B cell (primary cell): ENCODE results near the gene TBC1D2B. TPM values are rescaled to one million over a fixed set of nuclear protein-coding genes. Genes with fewer than 3 reads are reported as not detected.

Source experiments
- ATAC-seq: fragments of 200-7000 bp; cut with Tn5 transposase; one replicate; pipeline ENCODE4 v1.10.0; 2021; ENCODE audit warnings: low read depth, mild to moderate bottlenecking, moderate number of reproducible peaks, moderate library complexity
- CTCF ChIA-PET: fragments of 350-600 bp; sonication (Branson Sonifier 250); formaldehyde crosslinking; loops from one replicate; lab custom pipeline; 2021; ENCODE audit warnings: antibody characterized with exemption, inconsistent platforms; lab: Charles Lee
- POLR2A ChIA-PET: fragments of 350-600 bp; sonication (Branson Sonifier 250); formaldehyde crosslinking; loops from one replicate; lab custom pipeline; 2021; ENCODE audit warnings: antibody characterized with exemption; lab: Charles Lee
- DNase-seq: peaks from one replicate; pipeline ENCODE4 v3.0.0; 2013
- H2AFZ ChIP-seq: 2 replicates; pipeline ENCODE4 v1.6.1; 2012; ENCODE audit warnings: mild to moderate bottlenecking, low read depth, low read length; ENCODE audit not compliant: insufficient read depth, poor library complexity, severe bottlenecking
- H3K27ac ChIP-seq, 2 donors: 1 replicate in 1 of 2; 2 replicates in 1 of 2; pipeline ENCODE4 v1.5.1; 2012 to 2013; ENCODE audit warnings: low read length in 2 of 2, mild to moderate bottlenecking in 2 of 2, moderate library complexity in 1 of 2
- H3K27me3 ChIP-seq, 4 experiments: fragments of 200-600 bp in 1 of 4; sonication (generic) in 1 of 4; replicated peaks in 1 of 4; 1 replicate in 2 of 4; 2 replicates in 2 of 4; pipeline versions ENCODE4 v1.6.1 to v1.7.0; 2013 to 2016; ENCODE audit warnings: low read length in 3 of 4, mild to moderate bottlenecking in 2 of 4, mixed read lengths in 1 of 4, moderate library complexity in 1 of 4; ENCODE audit not compliant: insufficient read depth in 4 of 4, control insufficient read depth in 3 of 4; ENCODE audit errors: control extremely low read depth in 1 of 4
- H3K36me3 ChIP-seq, 2 experiments: replicated peaks in 1 of 2; 1 replicate in 1 of 2; 2 replicates in 1 of 2; pipeline versions ENCODE4 v1.6.1 to v1.7.1; 2013; ENCODE audit warnings: low read length in 1 of 2; ENCODE audit not compliant: insufficient read depth in 2 of 2, control insufficient read depth in 1 of 2; ENCODE audit errors: control extremely low read depth in 1 of 2, extremely low read depth in 1 of 2
- H3K4me1 ChIP-seq, 2 donors: fragments of 200-600 bp in 1 of 2; sonication (generic) in 1 of 2; 1 replicate in 1 of 2; 2 replicates in 1 of 2; pipeline versions ENCODE4 v1.5.1 to v1.6.1; 2013 to 2017; ENCODE audit warnings: low read length in 2 of 2; ENCODE audit not compliant: control insufficient read depth in 2 of 2, insufficient read depth in 2 of 2
- H3K4me2 ChIP-seq: replicated peaks from 2 replicates; pipeline ENCODE3; 2012; ENCODE audit warnings: mild to moderate bottlenecking, low read depth, low read length; ENCODE audit not compliant: poor library complexity, severe bottlenecking
- H3K4me3 ChIP-seq, 5 experiments: fragments of 200-600 bp in 1 of 5; sonication (generic) in 1 of 5; 1 replicate in 3 of 5; 2 replicates in 2 of 5; pipeline versions ENCODE4 v1.5.1 to v1.7.0; 2011 to 2016; ENCODE audit warnings: low read length in 4 of 5, mild to moderate bottlenecking in 4 of 5, low read depth in 2 of 5, control low read depth in 1 of 5, moderate library complexity in 1 of 5; ENCODE audit not compliant: insufficient read depth in 1 of 5; ENCODE audit errors: control extremely low read depth in 1 of 5, extremely low read depth in 1 of 5
- H3K79me2 ChIP-seq: fragments of 200-600 bp; sonication (generic); one replicate; pipeline ENCODE4 v1.6.0; 2016; ENCODE audit warnings: low read length; ENCODE audit not compliant: control insufficient read depth, insufficient read depth
- H3K9ac ChIP-seq: fragments of 200-600 bp; sonication (generic); 2 replicates; pipeline ENCODE4 v1.6.1; 2017; ENCODE audit warnings: mild to moderate bottlenecking, low read length, moderate library complexity
- H3K9me3 ChIP-seq, 3 donors: one replicate each; pipeline versions ENCODE4 v1.6.1 to v1.7.1; 2013; ENCODE audit warnings: low read length in 2 of 3; ENCODE audit not compliant: control insufficient read depth in 2 of 3, insufficient read depth in 1 of 3; ENCODE audit errors: control extremely low read depth in 1 of 3
- H4K20me1 ChIP-seq: 2 replicates; pipeline ENCODE4 v1.6.0; 2012; ENCODE audit warnings: mild to moderate bottlenecking, low read length; ENCODE audit not compliant: insufficient read depth, control insufficient read depth, poor library complexity, severe bottlenecking
- H3K27ac Mint-ChIP-seq: one replicate; pipeline ENCODE4 v1.8.0; 2021; ENCODE audit warnings: mixed read lengths
- H3K27me3 Mint-ChIP-seq: one replicate; pipeline ENCODE4 v1.8.0; 2021; ENCODE audit warnings: mixed read lengths
- H3K4me1 Mint-ChIP-seq: one replicate; pipeline ENCODE4 v1.8.0; 2021; ENCODE audit warnings: mixed read lengths
- H3K4me3 Mint-ChIP-seq: one replicate; pipeline ENCODE4 v1.8.0; 2021; ENCODE audit warnings: mixed read lengths
- H3K9me3 Mint-ChIP-seq: one replicate; pipeline ENCODE4 v1.8.0; 2022; ENCODE audit warnings: mixed read lengths; ENCODE audit not compliant: insufficient read depth
- CTCF ChIP-seq: fragments of 200-600 bp; IDR thresholded peaks from one replicate; pipeline ENCODE4 v1.8.0; 2022; ENCODE audit warnings: antibody characterized with exemption, mild to moderate bottlenecking
- EZH2 ChIP-seq: IDR thresholded peaks from 2 replicates; pipeline ENCODE4 v1.6.1; 2012; ENCODE audit warnings: borderline replicate concordance, low read depth, mild to moderate bottlenecking, moderate library complexity, low read length; ENCODE audit not compliant: insufficient read depth, poor library complexity, severe bottlenecking
- WGBS: methylation state at CpG from one replicate; pipeline ENCODE4 v1.1.5; 2013; ENCODE audit warnings: missing lambda C conversion rate; ENCODE audit not compliant: insufficient coverage; 5-methylcytosine and 5-hydroxymethylcytosine counted together
- intact Hi-C: fragments of 100-400 bp; cut with micrococcal nuclease; formaldehyde crosslinking; loops from one replicate; pipeline ENCODE4 v1.10.0; 2022
- polyA plus RNA-seq: library from polyadenylated mRNA; depleted of rRNA; stranded (reverse); fragments of >200 nt; gene quantifications from 2 replicates; pipeline ENCODE4 v1.2.3, GENCODE V29; 2012
- total RNA-seq, 2 donors: library from RNA; stranded (reverse); fragments of 120-200 nt in 1 of 2; gene quantifications; 1 replicate in 1 of 2; 2 replicates in 1 of 2; pipeline versions ENCODE4 v1.2.3 to v1.2.4, GENCODE V29; 2013 to 2022

Gene TBC1D2B
- total and polyA plus RNA-seq, 2 donors (not counting 1 experiment from before 2014, with no cell fraction given) = 8.5 to 26.1 TPM

- TF ChIP-seq CTCF (no peak), EZH2 (no peak)
- H3K36me3 ChIP-seq = no peaks in the 10 kb centered on the region
- H2AFZ ChIP-seq = no peak overlapping the region
- H4K20me1 ChIP-seq = peaks cover 8% of the 10 kb centered on the region
- intact Hi-C loops = loop anchor here (5.0 kb wide), 1 partner anchor 33 kb away; no protein-coding TSS in a partner anchor
- no peak overlapping the region for H3K27ac ChIP-seq
- 36% methylated on average over 3 of the region's 5 CpGs for WGBS
- peaks cover 61 to 70% of the 10 kb centered on the region in 2 donors for H3K4me1 ChIP-seq
- no peak overlapping the region for H3K27ac Mint-ChIP-seq
- H3K9ac ChIP-seq = no peak overlapping the region
- no peak for ATAC-seq
- no peak for DNase-seq
- peaks cover 0 to 8% (median 0%) of the 10 kb centered on the region in 4 experiments for H3K27me3 ChIP-seq
- H3K27me3 Mint-ChIP-seq = no peaks in the 10 kb centered on the region
- H3K9me3 ChIP-seq = no peaks in the 10 kb centered on the region
- H3K79me2 ChIP-seq = peaks cover 72% of the 10 kb centered on the region
- peak overlapping the region; percentile 52 for H3K4me3 Mint-ChIP-seq
- H3K4me1 Mint-ChIP-seq = peaks cover 12% of the 10 kb centered on the region
- no peak overlapping the region for H3K4me3 ChIP-seq
- no peaks in the 10 kb centered on the region for H3K9me3 Mint-ChIP-seq
- ChIA-PET CTCF (interaction anchor here (0.6 to 1.0 kb wide), 2 partner anchors 30 to 415 kb away, joined by 3 to 5 read pairs; no protein-coding TSS in a partner anchor), POLR2A (no interaction called here)
- peak overlapping the region; percentile 46 for H3K4me2 ChIP-seq
Observed at GRCh38 chr15:78065284-78065872, 12.1 kb downstream of the TBC1D2B start.

GRCh38 chr15:78064544-78064943 is 13.0 kb downstream of the TBC1D2B start:
- ATAC-seq (no peak), DNase-seq (no peak)
- no peak overlapping the region for H2AFZ ChIP-seq
- H3K4me2 ChIP-seq = no peak overlapping the region
- no peak overlapping the region for H3K27ac ChIP-seq
- no peak overlapping the region for H3K9ac ChIP-seq
- no peak overlapping the region for H3K4me3 ChIP-seq
- no peaks in the 10 kb centered on the region for H3K36me3 ChIP-seq
- ChIA-PET CTCF (no interaction called here), POLR2A (no interaction called here)
- peaks cover 0 to 8% (median 0%) of the 10 kb centered on the region in 4 experiments for H3K27me3 ChIP-seq
- Mint-ChIP-seq H3K27me3 (no peaks in the 10 kb centered on the region), H3K9me3 (no peaks in the 10 kb centered on the region), H3K27ac (no peak overlapping the region), H3K4me1 (peaks cover 19% of the 10 kb centered on the region), H3K4me3 (no peak overlapping the region)
- H3K9me3 ChIP-seq = no peaks in the 10 kb centered on the region
- peaks cover 8% of the 10 kb centered on the region for H4K20me1 ChIP-seq
- H3K4me1 ChIP-seq = peaks cover 58 to 63% of the 10 kb centered on the region in 2 donors
- intact Hi-C loops = loop anchor here (5.0 kb wide), 1 partner anchor 47 kb away; no protein-coding TSS in a partner anchor
- H3K79me2 ChIP-seq = peaks cover 72% of the 10 kb centered on the region
- 100% methylated on average over 1 of the region's 2 CpGs for WGBS
- no peak for TF ChIP-seq CTCF
- TF ChIP-seq EZH2 = no peak
